HCT116 (cell line): ENCODE results near the gene DNPH1. TPM values are rescaled to one million over a fixed set of nuclear protein-coding genes. Genes with fewer than 3 reads are reported as not detected.

ENCODE experiments used
- ATAC-seq: fragments of 200-7000 bp; cut with Tn5 transposase; 2 replicates; pipeline ENCODE4 v1.9.1; 2020; ENCODE audit warnings: mild to moderate bottlenecking, moderate library complexity
- BruUV-seq: library from RNA; stranded (reverse); fragments of 400-500 nt; replicated peaks from 2 replicates; lab custom pipeline; 2021; lab: Mats Ljungman, UMichigan
- CTCF ChIA-PET: fragments of 300-600 bp; sonication (Branson Sonifier 250); formaldehyde crosslinking; loops from one replicate; lab custom pipeline; 2021; ENCODE audit warnings: antibody characterized with exemption; lab: Charles Lee
- POLR2A ChIA-PET: fragments of 300-600, 350-600 bp; sonication (Branson Sonifier 250); formaldehyde crosslinking; loops from one replicate; lab custom pipeline; 2021; ENCODE audit warnings: antibody characterized with exemption; lab: Charles Lee
- RAD21 ChIA-PET, 2 experiments: fragments of 300-600 bp; sonication (Branson Sonifier 250); formaldehyde crosslinking; loops; one replicate each; lab custom pipeline; 2023; ENCODE audit warnings: low total read pairs in 2 of 2; ENCODE audit not compliant: uncharacterized antibody in 2 of 2, unreplicated experiment in 2 of 2, low non-redundant PET in 1 of 2; lab: Charles Lee
- DNase-seq: peaks from one replicate; pipeline ENCODE4 v3.0.0-alpha.2; 2010; ENCODE audit warnings: low read depth, low spot score
- H2AFZ ChIP-seq: fragments of 200-600 bp; shearing (Covaris generic), sonication (generic); 2 replicates; pipeline ENCODE4 v1.6.1; 2017; ENCODE audit warnings: low read depth, mixed run types, mixed read lengths, antibody characterized with exemption, low read length; ENCODE audit not compliant: poor library complexity, severe bottlenecking
- H3K27ac ChIP-seq: 2 replicates; pipeline ENCODE4 v1.5.1; 2012; ENCODE audit warnings: low read depth, low read length
- H3K27me3 ChIP-seq: fragments of 200-600 bp; sonication (generic); 2 replicates; pipeline ENCODE4 v1.6.1; 2016; ENCODE audit warnings: mixed run types, low read length, mixed read lengths; ENCODE audit not compliant: insufficient read depth
- H3K36me3 ChIP-seq, 2 experiments: fragments of 200-500 bp in 1 of 2; fragments of 200-600 bp in 1 of 2; sonication (Bioruptor generic) in 1 of 2; sonication (generic) in 1 of 2; 2 replicates each; pipeline versions ENCODE4 v1.5.1 to v1.6.1; 2014 to 2016; ENCODE audit warnings: low read length in 2 of 2, inconsistent platforms in 1 of 2, mixed read lengths in 1 of 2, mixed run types in 1 of 2; ENCODE audit not compliant: insufficient read depth in 2 of 2, control insufficient read depth in 1 of 2
- H3K4me1 ChIP-seq, 2 experiments: fragments of 200-600 bp in 1 of 2; sonication (generic) in 1 of 2; 2 replicates each; pipeline versions ENCODE4 v1.5.1 to v1.6.1; 2012 to 2017; ENCODE audit warnings: low read length in 2 of 2, inconsistent platforms in 1 of 2, mild to moderate bottlenecking in 1 of 2, mixed read lengths in 1 of 2, mixed run types in 1 of 2, moderate library complexity in 1 of 2; ENCODE audit not compliant: insufficient read depth in 2 of 2, control insufficient read depth in 1 of 2
- H3K4me2 ChIP-seq: fragments of 200-600 bp; sonication (generic); 2 replicates; pipeline ENCODE4 v1.6.1; 2017; ENCODE audit warnings: mixed run types, low read length, mixed read lengths
- H3K4me3 ChIP-seq, 2 experiments: fragments of 200-600 bp in 1 of 2; sonication (generic) in 1 of 2; replicated peaks in 1 of 2; 2 replicates each; pipeline ENCODE4 v1.5.1; 2011 to 2016; ENCODE audit warnings: low read length in 2 of 2, control low read depth in 1 of 2, low read depth in 1 of 2, mild to moderate bottlenecking in 1 of 2, mixed read lengths in 1 of 2, mixed run types in 1 of 2
- H3K79me2 ChIP-seq: fragments of 200-600 bp; sonication (generic); 2 replicates; pipeline ENCODE4 v1.6.1; 2017; ENCODE audit warnings: mild to moderate bottlenecking, mixed run types, low read length, moderate library complexity, mixed read lengths; ENCODE audit not compliant: insufficient read depth
- H3K9ac ChIP-seq: fragments of 200-600 bp; sonication (generic); 2 replicates; pipeline ENCODE4 v1.6.1; 2016; ENCODE audit warnings: low read length, mixed read lengths
- H3K9me2 ChIP-seq: fragments of 200-600 bp; sonication (generic), shearing (Covaris generic); 2 replicates; pipeline ENCODE4 v1.6.1; 2017; ENCODE audit warnings: mixed run types, mild to moderate bottlenecking, moderate library complexity; ENCODE audit not compliant: insufficient read depth
- H3K9me3 ChIP-seq, 2 experiments: fragments of 200-500 bp in 1 of 2; fragments of 200-600 bp in 1 of 2; sonication (Bioruptor generic) in 1 of 2; sonication (generic) in 1 of 2; 2 replicates each; pipeline ENCODE4 v1.6.1; 2014 to 2017; ENCODE audit warnings: low read length in 2 of 2, mixed read lengths in 2 of 2, inconsistent platforms in 1 of 2, low read depth in 1 of 2, mild to moderate bottlenecking in 1 of 2, mixed run types in 1 of 2, moderate library complexity in 1 of 2; ENCODE audit not compliant: control insufficient read depth in 1 of 2, insufficient read depth in 1 of 2
- H4K20me1 ChIP-seq: fragments of 200-600 bp; sonication (generic), shearing (Covaris generic); 2 replicates; pipeline ENCODE4 v1.6.1; 2017; ENCODE audit warnings: mixed run types, mild to moderate bottlenecking, moderate library complexity; ENCODE audit not compliant: insufficient read depth
- CBX3 ChIP-seq: IDR thresholded peaks from 2 replicates; pipeline ENCODE4 v1.6.1; 2012; ENCODE audit warnings: low read depth
- FOSL1 ChIP-seq: IDR thresholded peaks from 2 replicates; pipeline ENCODE4 v1.6.1; 2012; ENCODE audit warnings: low read depth
- JUND ChIP-seq: IDR thresholded peaks from 2 replicates; pipeline ENCODE4 v1.6.1; 2012
- POLR2AphosphoS5 ChIP-seq: IDR thresholded peaks from 2 replicates; pipeline ENCODE4 v1.6.1; 2011; ENCODE audit warnings: mild to moderate bottlenecking, low read depth, low read length, moderate library complexity
- RAD21 ChIP-seq: IDR thresholded peaks from 2 replicates; pipeline ENCODE4 v1.6.1; 2012; ENCODE audit warnings: low read depth, mild to moderate bottlenecking
- ZFX ChIP-seq: fragments of 450-650 bp; IDR thresholded peaks from 2 replicates; pipeline ENCODE4 v1.6.1; 2017
- intact Hi-C: fragments of 100-400 bp; cut with micrococcal nuclease; formaldehyde crosslinking; loops from 2 replicates; pipeline ENCODE4 v1.10.0; 2022
- total RNA-seq: library from RNA; stranded (reverse); gene quantifications from one replicate; pipeline ENCODE4 v1.2.1, GENCODE V29; 2021; ENCODE audit not compliant: unreplicated experiment

The DNPH1 gene
- total RNA-seq, 1 experiment from 2014 or later, result 117 TPM

DNA sequence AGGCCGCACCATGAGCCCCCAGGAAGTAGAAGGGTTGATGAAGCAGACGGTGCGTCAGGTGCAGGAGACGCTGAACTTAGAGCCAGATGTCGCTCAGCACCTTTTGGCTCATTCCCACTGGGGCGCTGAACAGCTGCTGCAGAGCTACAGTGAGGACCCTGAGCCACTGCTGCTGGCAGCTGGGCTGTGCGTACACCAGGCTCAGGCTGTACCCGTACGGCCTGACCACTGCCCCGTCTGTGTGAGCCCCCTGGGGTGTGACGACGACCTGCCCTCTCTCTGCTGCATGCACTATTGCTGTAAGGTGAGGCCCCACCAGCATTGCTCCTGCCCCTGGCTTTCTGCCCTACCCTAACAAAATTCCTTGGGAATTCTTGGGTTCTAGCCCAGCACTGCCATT lies 13.1 kb downstream of the DNPH1 start:
- CTCF ChIA-PET, result no interaction called here
- intact Hi-C loops, result no loop called here
- Histone ChIP-seq H2AFZ (no peak overlapping the region), H3K36me3 (no peaks in the 10 kb centered on the region; a peak in 1 of 4 replicates), H4K20me1 (no peaks in the 10 kb centered on the region), H3K27me3 (no peaks in the 10 kb centered on the region), H3K79me2 (no peaks in the 10 kb centered on the region), H3K9ac (no peak overlapping the region), H3K4me2 (no peak overlapping the region), H3K9me3 (no peaks in the 10 kb centered on the region), H3K4me3 (no peak overlapping the region), H3K4me1 (no peaks in the 10 kb centered on the region), H3K9me2 (no peaks in the 10 kb centered on the region), H3K27ac (no peak overlapping the region)
- POLR2A ChIA-PET, result no interaction called here
- RAD21 ChIA-PET, result no interaction called here
- no TSS peak for BruUV-seq
- ATAC-seq, result no peak
- no peak for DNase-seq
- no peak for TF ChIP-seq FOSL1
- no peak for TF ChIP-seq CBX3
- TF ChIP-seq JUND, result no peak
- no peak for TF ChIP-seq RAD21
- TF ChIP-seq ZFX, result no peak

DNA sequence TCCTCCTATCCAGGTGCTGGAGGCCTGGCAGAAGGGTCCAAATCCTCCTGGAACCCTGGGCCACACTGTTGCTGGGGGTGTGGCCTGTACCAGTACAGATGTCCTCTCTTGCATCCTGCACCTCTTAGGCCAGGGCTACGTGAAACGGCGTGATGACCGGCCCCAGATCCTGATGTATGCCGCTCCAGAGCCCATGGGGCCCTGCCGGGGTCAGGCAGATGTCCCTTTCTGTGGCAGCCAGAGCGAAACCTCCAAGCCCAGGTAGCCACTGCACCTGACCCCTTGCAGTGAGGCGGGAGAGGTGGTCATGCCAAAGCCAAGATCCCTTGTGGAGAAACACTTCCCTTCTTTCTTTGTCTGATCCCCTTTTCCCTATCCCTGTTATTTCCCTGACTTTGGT lies 14.2 kb downstream of the DNPH1 start:
- Histone ChIP-seq H3K4me2 (no peak overlapping the region), H3K27ac (no peak overlapping the region), H3K9ac (no peak overlapping the region), H3K9me3 (no peaks in the 10 kb centered on the region), H3K9me2 (no peaks in the 10 kb centered on the region), H2AFZ (no peak overlapping the region), H4K20me1 (no peaks in the 10 kb centered on the region), H3K79me2 (no peaks in the 10 kb centered on the region), H3K27me3 (no peaks in the 10 kb centered on the region), H3K4me1 (no peaks in the 10 kb centered on the region), H3K4me3 (no peak overlapping the region), H3K36me3 (no peaks in the 10 kb centered on the region; a peak in 1 of 4 replicates)
- CTCF ChIA-PET, result no interaction called here
- no peak for TF ChIP-seq POLR2AphosphoS5
- TF ChIP-seq ZFX, result no peak
- no peak for TF ChIP-seq FOSL1
- no peak for TF ChIP-seq JUND
- intact Hi-C loops, result no loop called here
- BruUV-seq, result no TSS peak
- POLR2A ChIA-PET, result no interaction called here
- DNase-seq, result no peak
- RAD21 ChIA-PET, result no interaction called here
- ATAC-seq, result no peak
